DOHH2 (cell line): Measurements from ENCODE around the gene OR8B8.

Experiments used
- EZH2phosphoT487 ChIP-seq: fragments of 200-600 bp; sonication (generic); IDR thresholded peaks from 2 replicates; pipeline ENCODE4 v1.6.1; 2017; ENCODE audit warnings: borderline replicate concordance, mild to moderate bottlenecking, antibody characterized with exemption, low read length, moderate library complexity, mixed read lengths
- TF ChIP-seq, protein P1 (sequence below): fragments of 200-600 bp; sonication (generic); IDR thresholded peaks from one replicate; pipeline ENCODE4 v1.5.1; 2014; ENCODE audit warnings: antibody characterized with exemption, mild to moderate bottlenecking, low read depth, low read length; ENCODE audit not compliant: poor library complexity, severe bottlenecking

DNA sequence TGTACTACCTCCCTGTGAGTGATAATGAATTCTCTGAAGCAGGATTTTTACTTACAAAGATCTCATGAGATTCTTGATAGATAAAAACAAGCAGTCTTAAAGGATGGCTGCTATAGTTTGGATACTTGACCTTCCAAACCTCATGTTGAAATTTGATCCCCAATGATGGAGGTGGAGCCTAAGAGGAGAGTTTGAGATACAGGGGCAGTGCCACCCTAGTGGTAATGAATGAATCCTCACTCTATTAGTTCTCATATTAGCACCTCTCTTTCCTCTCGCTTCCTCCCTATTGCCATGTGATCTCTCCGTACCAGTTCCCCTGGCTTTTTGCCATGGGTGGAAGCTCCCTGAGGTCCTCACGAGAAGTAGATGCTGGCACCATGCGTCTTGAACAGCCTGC lies 37.9 kb upstream of the OR8B8 start:
- TF ChIP-seq, protein P1, sequence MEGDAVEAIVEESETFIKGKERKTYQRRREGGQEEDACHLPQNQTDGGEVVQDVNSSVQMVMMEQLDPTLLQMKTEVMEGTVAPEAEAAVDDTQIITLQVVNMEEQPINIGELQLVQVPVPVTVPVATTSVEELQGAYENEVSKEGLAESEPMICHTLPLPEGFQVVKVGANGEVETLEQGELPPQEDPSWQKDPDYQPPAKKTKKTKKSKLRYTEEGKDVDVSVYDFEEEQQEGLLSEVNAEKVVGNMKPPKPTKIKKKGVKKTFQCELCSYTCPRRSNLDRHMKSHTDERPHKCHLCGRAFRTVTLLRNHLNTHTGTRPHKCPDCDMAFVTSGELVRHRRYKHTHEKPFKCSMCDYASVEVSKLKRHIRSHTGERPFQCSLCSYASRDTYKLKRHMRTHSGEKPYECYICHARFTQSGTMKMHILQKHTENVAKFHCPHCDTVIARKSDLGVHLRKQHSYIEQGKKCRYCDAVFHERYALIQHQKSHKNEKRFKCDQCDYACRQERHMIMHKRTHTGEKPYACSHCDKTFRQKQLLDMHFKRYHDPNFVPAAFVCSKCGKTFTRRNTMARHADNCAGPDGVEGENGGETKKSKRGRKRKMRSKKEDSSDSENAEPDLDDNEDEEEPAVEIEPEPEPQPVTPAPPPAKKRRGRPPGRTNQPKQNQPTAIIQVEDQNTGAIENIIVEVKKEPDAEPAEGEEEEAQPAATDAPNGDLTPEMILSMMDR = no peak
- no peak for TF ChIP-seq EZH2phosphoT487
